ENCODE data around the gene NTF4. TPM values are rescaled to one million over a fixed set of nuclear protein-coding genes. Genes with fewer than 3 reads are reported as not detected.

NTF4 gene
- total and polyA plus RNA-seq, 2 donors (not counting 1 experiment from before 2014, with no cell fraction given) = not detected

- Mint-ChIP-seq H3K27ac (no peak overlapping the region), H3K4me1 (peaks cover 33% of the 10 kb centered on the region), H3K9me3 (ENCODE audit: insufficient read depth) (no peaks in the 10 kb centered on the region), H3K27me3 (peaks cover 3% of the 10 kb centered on the region), H3K4me3 (no peak overlapping the region)
- no peaks in the 10 kb centered on the region for H3K79me2 ChIP-seq (ENCODE audit: control insufficient read depth, insufficient read depth, low read length)
- H3K4me1 ChIP-seq (ENCODE audit: control insufficient read depth in 2 of 2, insufficient read depth in 2 of 2, low read length in 2 of 2) = peaks cover 25 to 39% of the 10 kb centered on the region in 2 donors
- no peak for DNase-seq
- H3K9me3 ChIP-seq (ENCODE audit: control extremely low read depth in 1 of 3, control insufficient read depth in 2 of 3, insufficient read depth in 1 of 3, low read length in 2 of 3) = no peaks in the 10 kb centered on the region
- H3K36me3 ChIP-seq (replicated peaks in 1 of 2; ENCODE audit: control extremely low read depth in 1 of 2, control insufficient read depth in 1 of 2, extremely low read depth in 1 of 2, insufficient read depth in 2 of 2, low read length in 1 of 2) = no peaks in the 10 kb centered on the region
- no peak overlapping the region for H3K4me3 ChIP-seq (ENCODE audit: control extremely low read depth in 1 of 5, extremely low read depth in 1 of 5, insufficient read depth in 1 of 5, low read depth in 2 of 5, low read length in 4 of 5)
- no peak for TF ChIP-seq EZH2 (IDR thresholded peaks at IDR 0.05; ENCODE audit: borderline replicate concordance, insufficient read depth, low read depth, low read length, poor library complexity, severe bottlenecking)
- TF ChIP-seq, protein P1, sequence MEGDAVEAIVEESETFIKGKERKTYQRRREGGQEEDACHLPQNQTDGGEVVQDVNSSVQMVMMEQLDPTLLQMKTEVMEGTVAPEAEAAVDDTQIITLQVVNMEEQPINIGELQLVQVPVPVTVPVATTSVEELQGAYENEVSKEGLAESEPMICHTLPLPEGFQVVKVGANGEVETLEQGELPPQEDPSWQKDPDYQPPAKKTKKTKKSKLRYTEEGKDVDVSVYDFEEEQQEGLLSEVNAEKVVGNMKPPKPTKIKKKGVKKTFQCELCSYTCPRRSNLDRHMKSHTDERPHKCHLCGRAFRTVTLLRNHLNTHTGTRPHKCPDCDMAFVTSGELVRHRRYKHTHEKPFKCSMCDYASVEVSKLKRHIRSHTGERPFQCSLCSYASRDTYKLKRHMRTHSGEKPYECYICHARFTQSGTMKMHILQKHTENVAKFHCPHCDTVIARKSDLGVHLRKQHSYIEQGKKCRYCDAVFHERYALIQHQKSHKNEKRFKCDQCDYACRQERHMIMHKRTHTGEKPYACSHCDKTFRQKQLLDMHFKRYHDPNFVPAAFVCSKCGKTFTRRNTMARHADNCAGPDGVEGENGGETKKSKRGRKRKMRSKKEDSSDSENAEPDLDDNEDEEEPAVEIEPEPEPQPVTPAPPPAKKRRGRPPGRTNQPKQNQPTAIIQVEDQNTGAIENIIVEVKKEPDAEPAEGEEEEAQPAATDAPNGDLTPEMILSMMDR (IDR thresholded peaks at IDR 0.05) = no peak
- no peak overlapping the region for H2AFZ ChIP-seq (ENCODE audit: insufficient read depth, low read depth, low read length, poor library complexity, severe bottlenecking)
- H3K4me2 ChIP-seq (replicated peaks; ENCODE audit: low read depth, low read length, poor library complexity, severe bottlenecking) = no peak overlapping the region
- ChIA-PET POLR2A (no interaction called here), CTCF (no interaction called here)
- H3K27ac ChIP-seq (ENCODE audit: low read length in 2 of 2) = no peak overlapping the region
- H3K27me3 ChIP-seq (replicated peaks in 1 of 4; ENCODE audit: control extremely low read depth in 1 of 4, control insufficient read depth in 3 of 4, insufficient read depth in 4 of 4, low read length in 3 of 4) = peaks cover 0 to 9% (median 2%) of the 10 kb centered on the region in 4 experiments
- no peaks in the 10 kb centered on the region for H4K20me1 ChIP-seq (ENCODE audit: control insufficient read depth, insufficient read depth, low read length, poor library complexity, severe bottlenecking)
- 94% methylated on average over 9 of the region's 9 CpGs for WGBS (ENCODE audit: insufficient coverage)
- ATAC-seq (ENCODE audit: low read depth) = no peak
- H3K9ac ChIP-seq (ENCODE audit: low read length) = no peak overlapping the region
- intact Hi-C loops (cut with micrococcal nuclease) = no loop called here
These were observed 42.5 kb downstream of the NTF4 start for GRCh38 chr19:49022116-49022515.

DNA sequence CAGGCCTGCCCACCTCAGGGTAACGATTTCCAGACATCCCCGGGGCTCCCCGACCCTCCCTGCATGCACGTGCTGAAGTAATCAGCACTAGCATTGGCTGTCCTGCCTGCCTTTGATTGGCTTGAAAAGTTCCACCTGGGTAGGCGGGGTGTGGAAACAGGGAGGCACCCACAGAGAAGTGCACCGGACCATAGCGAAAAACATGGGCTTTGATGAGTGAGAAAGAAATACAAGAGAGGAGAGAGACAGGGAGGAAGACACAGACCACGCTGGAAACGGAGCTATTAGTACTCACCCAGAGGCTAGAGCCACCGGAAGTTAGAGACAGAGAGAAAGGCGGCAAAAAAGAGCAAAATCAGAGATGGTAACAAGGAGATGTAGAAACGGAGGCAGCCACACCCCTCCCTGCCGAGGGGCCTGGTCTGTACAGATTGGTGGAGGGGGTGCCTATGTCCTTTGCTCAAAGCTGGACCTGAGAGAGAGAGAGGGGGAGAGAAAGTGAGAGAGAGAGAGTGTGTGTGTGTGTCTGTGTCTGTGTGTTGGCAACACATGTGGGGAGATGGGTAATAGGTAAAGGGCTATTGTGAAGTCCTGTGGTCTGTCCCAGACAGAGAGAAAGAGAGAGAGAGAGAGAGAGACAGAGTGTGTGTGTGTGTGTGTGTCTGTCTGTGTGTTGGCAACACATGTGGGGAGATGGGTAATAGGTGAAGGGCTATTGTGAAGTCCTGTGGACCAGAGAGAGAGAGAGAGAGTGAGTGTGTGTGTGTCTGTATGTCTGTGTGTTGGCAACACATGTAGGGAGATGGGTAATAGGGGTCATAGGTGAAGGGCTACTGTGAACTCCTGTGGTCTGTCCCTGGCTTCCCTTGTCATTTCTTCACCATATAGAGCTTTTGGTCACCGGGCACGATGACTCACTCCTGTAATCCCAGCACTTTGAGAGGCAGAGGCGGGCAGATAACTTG, 43.4 kb downstream of the NTF4 start:
- ChIA-PET POLR2A (interaction anchor here (0.5 kb wide), 1 partner anchor 64 kb away, joined by 7 read pairs; no protein-coding TSS in a partner anchor), CTCF (interaction anchor here (0.9 kb wide), 1 partner anchor 77 kb away, joined by 3 read pairs; no protein-coding TSS in a partner anchor)
- H3K4me2 ChIP-seq (replicated peaks; ENCODE audit: low read depth, low read length, poor library complexity, severe bottlenecking) = peak overlapping the region; percentile 32
- no peak overlapping the region for H3K27ac ChIP-seq (ENCODE audit: low read length in 2 of 2)
- Mint-ChIP-seq H3K27ac (peak overlapping the region; percentile 1), H3K27me3 (peaks cover 3% of the 10 kb centered on the region), H3K4me3 (peak overlapping the region; percentile 46), H3K4me1 (peaks cover 34% of the 10 kb centered on the region), H3K9me3 (ENCODE audit: insufficient read depth) (no peaks in the 10 kb centered on the region)
- intact Hi-C loops (cut with micrococcal nuclease) = no loop called here
- H3K79me2 ChIP-seq (ENCODE audit: control insufficient read depth, insufficient read depth, low read length) = no peaks in the 10 kb centered on the region
- DNase-seq (no peak), ATAC-seq (ENCODE audit: low read depth) (no peak)
- peaks cover 25 to 40% of the 10 kb centered on the region in 2 donors for H3K4me1 ChIP-seq (ENCODE audit: control insufficient read depth in 2 of 2, insufficient read depth in 2 of 2, low read length in 2 of 2)
- H2AFZ ChIP-seq (ENCODE audit: insufficient read depth, low read depth, low read length, poor library complexity, severe bottlenecking) = peak overlapping the region; percentile 59
- H3K9ac ChIP-seq (ENCODE audit: low read length) = no peak overlapping the region
- H3K36me3 ChIP-seq (replicated peaks in 1 of 2; ENCODE audit: control extremely low read depth in 1 of 2, control insufficient read depth in 1 of 2, extremely low read depth in 1 of 2, insufficient read depth in 2 of 2, low read length in 1 of 2) = no peaks in the 10 kb centered on the region
- no peaks in the 10 kb centered on the region for H4K20me1 ChIP-seq (ENCODE audit: control insufficient read depth, insufficient read depth, low read length, poor library complexity, severe bottlenecking)
- 37% methylated on average over 15 of the region's 16 CpGs for WGBS (ENCODE audit: insufficient coverage)
- H3K9me3 ChIP-seq (ENCODE audit: control extremely low read depth in 1 of 3, control insufficient read depth in 2 of 3, insufficient read depth in 1 of 3, low read length in 2 of 3) = no peaks in the 10 kb centered on the region
- TF ChIP-seq, protein P1 (IDR thresholded peaks at IDR 0.05) = no peak
- TF ChIP-seq EZH2 (IDR thresholded peaks at IDR 0.05; ENCODE audit: borderline replicate concordance, insufficient read depth, low read depth, low read length, poor library complexity, severe bottlenecking) = no peak
- H3K27me3 ChIP-seq (replicated peaks in 1 of 4; ENCODE audit: control extremely low read depth in 1 of 4, control insufficient read depth in 3 of 4, insufficient read depth in 4 of 4, low read length in 3 of 4) = peaks cover 0 to 9% (median 2%) of the 10 kb centered on the region in 4 experiments
- H3K4me3 ChIP-seq (ENCODE audit: control extremely low read depth in 1 of 5, extremely low read depth in 1 of 5, insufficient read depth in 1 of 5, low read depth in 2 of 5, low read length in 4 of 5) = no peak overlapping the region

Measured in B cell (primary cell).